DOHH2 (cell line): ENCODE measurements around the gene SBF1.

ENCODE experiments used
- EZH2phosphoT487 ChIP-seq: fragments of 200-600 bp; sonication (generic); IDR thresholded peaks from 2 replicates; pipeline ENCODE4 v1.6.1; 2017; ENCODE audit warnings: borderline replicate concordance, mild to moderate bottlenecking, antibody characterized with exemption, low read length, moderate library complexity, mixed read lengths
- TF ChIP-seq, protein P1 (sequence below): fragments of 200-600 bp; sonication (generic); IDR thresholded peaks from one replicate; pipeline ENCODE4 v1.5.1; 2014; ENCODE audit warnings: antibody characterized with exemption, mild to moderate bottlenecking, low read depth, low read length; ENCODE audit not compliant: poor library complexity, severe bottlenecking

DNA sequence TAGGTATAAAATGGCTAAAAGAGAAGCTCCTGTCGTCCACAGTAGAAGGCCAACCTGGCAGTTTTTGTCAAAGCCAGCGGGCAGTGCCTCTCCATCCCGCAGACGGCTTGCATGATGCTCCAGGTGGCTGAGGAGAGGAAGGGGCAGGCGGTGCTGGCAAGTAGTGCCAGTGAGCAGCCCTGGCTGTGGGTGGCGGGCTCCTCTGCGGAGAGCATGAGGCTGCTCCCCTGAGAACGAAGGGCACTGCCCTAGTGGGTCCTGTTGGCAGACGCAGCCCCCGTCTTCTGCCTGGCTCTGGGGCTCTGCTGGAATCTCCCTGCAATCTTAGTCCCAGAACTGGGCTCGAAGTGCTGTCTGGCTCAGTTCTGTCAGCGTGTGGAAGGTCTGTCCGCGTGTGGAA is 50.9 kb downstream of the SBF1 start:
- TF ChIP-seq, protein P1, sequence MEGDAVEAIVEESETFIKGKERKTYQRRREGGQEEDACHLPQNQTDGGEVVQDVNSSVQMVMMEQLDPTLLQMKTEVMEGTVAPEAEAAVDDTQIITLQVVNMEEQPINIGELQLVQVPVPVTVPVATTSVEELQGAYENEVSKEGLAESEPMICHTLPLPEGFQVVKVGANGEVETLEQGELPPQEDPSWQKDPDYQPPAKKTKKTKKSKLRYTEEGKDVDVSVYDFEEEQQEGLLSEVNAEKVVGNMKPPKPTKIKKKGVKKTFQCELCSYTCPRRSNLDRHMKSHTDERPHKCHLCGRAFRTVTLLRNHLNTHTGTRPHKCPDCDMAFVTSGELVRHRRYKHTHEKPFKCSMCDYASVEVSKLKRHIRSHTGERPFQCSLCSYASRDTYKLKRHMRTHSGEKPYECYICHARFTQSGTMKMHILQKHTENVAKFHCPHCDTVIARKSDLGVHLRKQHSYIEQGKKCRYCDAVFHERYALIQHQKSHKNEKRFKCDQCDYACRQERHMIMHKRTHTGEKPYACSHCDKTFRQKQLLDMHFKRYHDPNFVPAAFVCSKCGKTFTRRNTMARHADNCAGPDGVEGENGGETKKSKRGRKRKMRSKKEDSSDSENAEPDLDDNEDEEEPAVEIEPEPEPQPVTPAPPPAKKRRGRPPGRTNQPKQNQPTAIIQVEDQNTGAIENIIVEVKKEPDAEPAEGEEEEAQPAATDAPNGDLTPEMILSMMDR, result no peak
- TF ChIP-seq EZH2phosphoT487, result no peak
